Body of pancreas (tissue), 4 donors: ENCODE measurements around the gene NLRP8.

Experiments used
- CTCF ChIP-seq, 7 experiments: fragments of 450-650 bp in 4 of 7; fragments of 200-600 bp in 3 of 7; sonication (generic) in 3 of 7; IDR thresholded peaks; one replicate each; pipeline ENCODE4 v1.5.1; 2016 to 2019; ENCODE audit warnings: antibody characterized with exemption in 7 of 7
- POLR2A ChIP-seq, 3 donors: fragments of 450-650 bp; IDR thresholded peaks; one replicate each; pipeline ENCODE4 v1.6.1; 2016; ENCODE audit warnings: antibody characterized with exemption in 3 of 3, mild to moderate bottlenecking in 2 of 3

GRCh38 chr19:55986487-55986886 lies 38.9 kb downstream of the NLRP8 start, which contains the start of gene NLRP5:
- TF ChIP-seq CTCF (IDR thresholded peaks at IDR 0.05), result no peak
- TF ChIP-seq POLR2A (IDR thresholded peaks at IDR 0.05), result no peak
